Measurements from ENCODE around the gene SELPLG. TPM values are rescaled to one million over a fixed set of nuclear protein-coding genes. Genes with fewer than 3 reads are reported as not detected.
A peak's percentile ranks its signal among the peaks of the same experiment; 100 is the strongest.
"Not testable (repeated sequence)": the region's sequence is repeated elsewhere in the genome, so short reads cannot be mapped to it uniquely, and the experiment has no call there.

Gene SELPLG
- total RNA-seq, 2 donors from 2014 or later, result 5.1 to 14.4 TPM

DNA sequence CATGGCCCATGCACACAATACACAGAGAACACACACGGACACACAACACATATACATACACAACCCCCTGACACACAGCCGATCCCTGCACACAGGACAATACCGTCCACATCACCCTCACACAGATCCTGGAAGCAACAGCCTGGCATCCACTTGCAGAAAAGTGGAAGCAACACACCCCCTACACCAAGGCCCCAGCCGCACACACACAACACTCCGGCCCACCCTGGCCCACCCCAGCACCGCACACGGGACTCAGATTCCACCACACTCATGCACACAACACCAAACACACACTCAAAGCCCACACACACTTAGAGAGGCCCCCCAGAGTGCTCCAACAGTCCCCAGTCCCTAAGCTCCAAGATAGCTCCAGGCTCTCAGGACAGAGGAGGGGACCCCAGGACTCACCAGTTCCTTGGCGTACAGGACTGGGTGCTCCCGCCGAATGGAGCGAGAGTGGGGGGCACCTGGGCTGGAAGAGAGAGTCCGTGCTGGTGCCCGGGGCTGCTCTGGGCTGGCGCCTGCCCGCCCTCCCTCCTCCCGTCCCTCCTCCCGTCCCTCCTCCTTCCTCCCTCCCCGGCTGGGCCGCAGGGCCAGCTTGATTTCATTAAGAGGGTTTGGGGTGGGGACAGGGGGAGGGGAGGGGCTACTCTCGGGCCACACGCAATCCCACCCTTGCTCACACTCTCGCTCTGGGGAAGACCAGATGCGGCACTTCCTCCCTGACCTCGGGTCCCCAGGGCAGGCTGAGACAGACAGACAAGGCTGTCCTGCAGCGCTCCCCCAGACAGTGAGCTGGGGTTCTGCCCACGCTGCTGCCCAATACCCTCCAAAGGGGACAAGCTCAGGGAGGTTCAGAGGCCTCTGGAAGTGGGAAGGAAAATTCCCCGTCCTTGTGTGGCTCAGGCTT is 35.9 kb downstream of the SELPLG start, which contains the start of gene TMEM119:
TSS of gene TMEM119 (minus strand) at position 526 of the 913 bp plus-strand sequence. CDS start 5,701 bp downstream, outside the sequence.
- DNase-seq (ENCODE audit: low spot score), result no peak
- intact Hi-C loops (cut with DNase I), result no loop called here

- DNase-seq (ENCODE audit: low spot score), result no peak
- intact Hi-C loops (cut with DNase I), result no loop called here
Measured at GRCh38 chr12:108596854-108597558, 36.7 kb downstream of the SELPLG start.

DNA sequence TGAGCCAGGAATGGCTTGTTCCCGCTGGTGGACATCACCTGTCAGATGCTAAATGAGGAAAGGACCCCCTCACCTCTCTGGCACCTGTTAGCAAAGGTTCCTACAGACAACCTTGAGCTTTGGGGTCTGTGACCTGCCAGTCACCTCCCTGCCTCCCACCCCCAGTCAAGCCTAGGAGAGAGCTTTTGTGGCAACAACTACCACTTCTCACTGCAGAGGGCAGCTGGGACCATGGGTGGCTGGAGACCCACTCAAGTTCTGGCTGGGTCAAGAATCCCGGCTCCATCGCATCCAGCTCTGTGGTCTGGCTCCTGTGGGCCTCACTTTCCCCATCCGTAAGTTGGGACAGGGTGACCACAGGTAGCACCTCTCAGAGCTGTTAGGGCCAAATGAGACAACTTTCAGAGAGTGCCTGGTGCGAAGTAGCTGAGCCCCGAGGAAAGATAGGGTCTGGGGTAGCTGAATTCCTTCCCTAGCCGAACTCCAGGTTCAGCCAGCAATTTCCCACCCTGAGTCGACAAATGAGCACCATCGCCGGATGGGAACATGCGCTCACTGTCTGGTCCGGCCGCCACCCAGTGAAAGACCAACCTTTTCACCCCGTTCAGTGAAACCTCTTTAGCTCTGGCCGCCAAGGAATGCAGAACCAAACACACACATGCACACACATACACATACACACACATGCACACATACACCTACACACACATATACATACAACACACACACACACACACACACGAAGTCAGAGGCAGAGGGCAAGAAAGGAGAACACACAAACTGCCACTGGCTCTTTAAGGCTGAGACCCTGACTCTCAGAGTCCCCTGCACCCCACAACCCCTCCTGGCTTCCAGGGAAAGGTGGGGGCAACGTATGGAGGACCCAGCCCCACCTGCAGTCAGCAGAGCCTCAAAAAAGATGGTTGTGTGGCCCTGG is 37.7 kb downstream of the SELPLG start:
- intact Hi-C loops (cut with DNase I), result no loop called here
- no peak for DNase-seq (ENCODE audit: low spot score)

GRCh38 chr12:108594960-108595710 is 38.6 kb downstream of the SELPLG start:
- peak; percentile 51 for DNase-seq (ENCODE audit: low spot score)
- intact Hi-C loops (cut with DNase I), result no loop called here

GRCh38 chr12:108594323-108594903 is 39.3 kb downstream of the SELPLG start:
- intact Hi-C loops (cut with DNase I), result no loop called here
- DNase-seq (ENCODE audit: low spot score), result peak; percentile 53

DNA sequence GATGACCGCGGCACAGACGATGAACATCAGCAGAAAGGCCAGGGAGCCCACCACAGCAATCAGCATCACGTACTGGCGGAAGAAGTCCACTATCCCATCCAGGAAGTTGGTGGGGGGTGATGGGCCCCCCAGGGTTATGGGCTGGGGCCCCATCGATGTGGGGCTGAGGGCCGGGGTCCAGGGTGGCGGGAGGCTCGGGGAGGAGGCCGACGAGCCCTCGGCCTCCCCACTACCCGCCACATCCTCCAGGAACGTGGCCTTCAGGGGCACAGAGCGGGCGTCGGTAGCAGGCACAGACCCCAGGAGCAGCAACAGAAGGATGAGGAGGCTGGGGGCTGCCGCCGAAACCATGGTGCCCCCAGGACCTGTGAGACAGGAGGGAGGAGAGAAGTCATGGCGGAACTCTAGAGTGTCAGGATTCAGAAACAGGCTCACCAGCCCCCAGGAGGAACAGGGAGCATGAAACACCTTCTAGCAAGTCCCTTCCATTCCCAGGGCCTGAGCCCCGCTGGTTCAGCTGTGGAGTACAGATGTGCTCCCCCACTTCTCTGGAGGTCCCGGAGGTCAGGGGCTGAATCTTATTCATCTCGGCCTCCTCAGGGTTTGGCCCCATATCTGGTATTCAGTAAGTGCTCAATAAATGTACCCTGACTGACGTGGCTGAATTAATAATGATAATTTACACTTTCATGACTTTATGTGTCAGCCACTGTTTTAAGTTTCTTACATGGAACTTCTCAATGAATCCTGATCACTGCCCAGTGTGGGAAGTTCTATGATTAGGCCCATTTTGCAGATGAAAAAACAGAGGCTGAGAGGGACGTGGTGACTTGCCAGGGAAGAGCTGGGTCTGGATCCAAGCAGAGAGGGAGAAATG is 41.4 kb downstream of the SELPLG start:
- intact Hi-C loops (cut with DNase I), result no loop called here

DNA sequence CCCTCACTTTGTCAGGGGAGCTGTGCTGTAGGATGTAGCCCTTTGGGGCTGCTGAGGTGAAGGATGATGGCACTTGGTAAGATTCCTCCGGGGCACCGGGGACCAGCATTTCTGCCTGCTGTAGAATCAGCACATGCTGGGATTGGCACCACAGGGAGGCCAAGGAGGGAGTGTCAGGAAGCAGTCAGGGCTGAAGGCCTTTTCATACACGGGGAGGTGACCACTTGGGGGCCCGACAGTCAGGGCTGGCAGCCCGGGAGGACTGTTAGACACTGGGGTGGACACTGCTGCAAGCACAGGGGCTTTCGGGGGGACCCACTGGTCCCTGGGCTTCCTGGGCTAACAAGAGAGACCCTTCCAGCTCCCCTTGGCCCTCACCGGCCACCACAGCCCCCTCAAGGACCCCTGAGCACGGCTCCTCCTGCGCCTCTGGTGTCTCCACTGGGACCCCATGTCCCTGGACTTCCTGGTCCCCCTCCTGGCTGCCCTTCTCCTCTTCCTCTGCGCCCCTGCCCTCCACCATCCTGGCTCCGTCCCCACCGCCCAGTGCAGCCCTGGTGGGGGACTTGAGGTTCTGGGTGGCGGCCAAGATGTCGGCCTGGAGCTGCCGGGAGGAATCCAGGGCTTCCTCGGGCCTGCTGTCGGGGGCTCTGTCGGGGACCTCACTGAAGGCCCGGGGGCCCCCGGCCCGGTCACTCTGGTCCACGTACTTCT is 42.3 kb downstream of the SELPLG start:
- DNase-seq (ENCODE audit: low spot score), result peak; percentile 76
- intact Hi-C loops (cut with DNase I), result no loop called here

More for the DNA sequence above, 41.4 kb downstream of the SELPLG start:
- peak; percentile 57 for DNase-seq (ENCODE audit: low spot score)

GRCh38 chr12:108590463-108590862 is 43.2 kb downstream of the SELPLG start:
- intact Hi-C loops (cut with DNase I); DNase-seq (ENCODE audit: low spot score): not testable (repeated sequence)

- intact Hi-C loops (cut with DNase I), result no loop called here
- peak; percentile 48 for DNase-seq (ENCODE audit: low spot score)
Measured at GRCh38 chr12:108589840-108590229, 43.9 kb downstream of the SELPLG start.

DNA sequence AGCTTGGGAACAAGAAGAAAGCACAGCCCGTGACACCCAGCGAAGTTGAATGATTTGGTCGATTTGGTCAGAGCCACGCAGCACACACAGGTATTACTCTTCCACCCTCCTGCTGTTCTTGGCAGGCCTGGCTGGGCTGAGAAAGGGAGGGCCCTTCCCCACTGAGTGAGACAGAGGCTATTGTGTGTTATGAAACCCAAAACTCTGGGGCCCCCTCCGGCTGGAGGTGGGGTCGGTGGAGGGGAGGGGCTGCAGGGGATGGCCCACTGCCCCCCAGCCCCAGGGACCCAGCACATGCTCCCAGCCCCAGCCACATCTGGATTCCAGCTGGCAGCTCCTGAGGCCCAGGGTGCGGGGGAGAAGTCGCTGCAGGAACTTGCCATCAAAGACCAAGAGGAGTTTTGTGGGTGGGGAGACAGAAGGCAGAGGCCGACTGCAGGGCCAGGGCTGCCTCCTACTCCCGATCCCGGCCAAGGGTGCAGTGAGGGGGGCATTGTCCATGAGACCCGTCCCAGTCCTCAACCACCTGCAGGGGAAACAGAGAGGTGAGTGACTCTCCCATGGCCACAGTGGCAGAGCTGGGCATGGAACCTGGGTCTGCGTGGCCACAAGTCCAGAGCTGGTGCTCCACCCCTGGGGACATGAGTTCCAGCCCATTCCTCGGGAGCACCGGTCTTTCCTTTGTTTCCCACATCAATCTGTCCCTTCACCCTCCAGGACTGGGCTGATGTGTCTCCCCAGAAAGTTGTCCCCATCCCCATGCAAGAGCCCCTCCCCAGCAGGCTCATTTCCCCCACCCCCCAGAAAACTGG is 44.5 kb downstream of the SELPLG start:
- DNase-seq (ENCODE audit: low spot score), result peak; percentile 73
- intact Hi-C loops (cut with DNase I), result no loop called here

DNA sequence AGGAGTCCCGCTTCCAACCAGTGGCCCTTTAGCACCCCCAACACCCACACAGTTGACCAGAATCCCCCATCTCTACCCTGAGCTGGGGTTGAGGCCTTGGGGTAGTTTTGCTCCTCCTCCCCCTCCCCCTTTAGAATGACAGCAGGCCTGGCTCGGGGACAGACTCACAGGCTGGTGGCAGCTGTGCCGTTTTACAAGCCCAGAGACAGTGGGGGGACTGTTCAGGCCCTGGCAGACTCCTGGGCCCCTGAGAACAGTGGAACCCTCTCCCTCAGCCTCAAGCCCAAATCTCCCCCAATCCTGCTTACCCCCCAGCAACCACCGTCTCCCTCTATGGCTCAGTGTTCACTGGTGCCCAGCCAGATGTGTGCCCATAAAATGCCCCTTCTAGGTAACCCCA is 45.9 kb downstream of the SELPLG start:
- intact Hi-C loops (cut with DNase I), result no loop called here
- DNase-seq (ENCODE audit: low spot score), result peak; percentile 57

GRCh38 chr12:108586306-108586705 is 47.4 kb downstream of the SELPLG start:
- DNase-seq (ENCODE audit: low spot score), result no peak
- intact Hi-C loops (cut with DNase I), result no loop called here

DNA sequence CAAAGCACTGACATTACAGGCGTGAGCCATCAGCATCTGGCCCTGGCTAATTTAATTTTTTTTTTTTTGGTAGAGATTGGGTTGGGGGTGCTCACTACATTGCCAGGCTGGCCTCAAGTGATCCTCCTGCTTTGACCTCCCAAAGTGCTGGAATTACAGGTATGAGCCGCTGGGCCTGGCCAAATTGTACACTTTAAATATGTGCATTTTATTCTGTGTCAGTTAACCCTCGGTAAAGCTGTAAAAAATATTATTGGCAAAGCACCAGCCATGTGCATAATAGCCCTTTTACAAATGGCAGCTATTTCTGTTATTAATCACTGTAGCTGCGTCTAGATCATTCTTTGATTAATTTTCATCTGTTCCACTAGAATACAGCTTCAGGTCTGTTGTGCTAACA is 47.8 kb downstream of the SELPLG start:
- no peak for DNase-seq (ENCODE audit: low spot score)
- intact Hi-C loops (cut with DNase I), result no loop called here

GRCh38 chr12:108584456-108585065 is 49.1 kb downstream of the SELPLG start:
- intact Hi-C loops (cut with DNase I), result no loop called here

DNA sequence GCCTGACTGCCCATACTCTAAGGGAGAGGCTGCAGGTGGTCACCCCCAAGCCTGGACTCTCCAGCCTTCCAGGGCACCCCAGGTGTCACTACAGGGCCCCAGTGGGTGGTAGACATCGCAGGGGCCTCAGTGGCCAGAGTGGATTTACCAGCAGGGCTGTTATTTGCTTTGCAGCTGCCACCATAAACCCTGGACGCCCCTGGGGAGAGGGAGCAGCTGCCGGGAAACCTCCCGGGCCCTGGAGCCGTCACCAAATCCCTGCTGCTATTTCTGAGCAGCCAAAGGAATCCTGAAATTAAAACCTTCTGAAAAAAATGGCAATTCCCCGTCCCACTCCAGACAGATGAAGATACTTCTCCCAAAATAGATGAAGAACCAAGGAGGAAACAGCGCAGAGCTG is 49.7 kb downstream of the SELPLG start:
- intact Hi-C loops (cut with DNase I), result no loop called here
- peak; percentile 56 for DNase-seq (ENCODE audit: low spot score)

More at GRCh38 chr12:108584456-108585065, 49.1 kb downstream of the SELPLG start:
- no peak for DNase-seq (ENCODE audit: low spot score)

Measured in posterior vena cava (tissue), 2 donors.